Measurements from ENCODE around the gene RIMS1.
A peak's percentile ranks its signal among the peaks of the same experiment; 100 is the strongest.

- peak; percentile 53; the same call in 1 of the 2 replicates for TF ChIP-seq FOXK1 (CRISPR knock-in tag; IDR thresholded peaks at IDR 0.05)
- 0 out of 2 replicates have a peak, but pooled peaks have one; percentile 36 for TF ChIP-seq ATF2 (CRISPR knock-in tag; IDR thresholded peaks at IDR 0.05; ENCODE audit: borderline replicate concordance, low read depth)
- TF ChIP-seq CTCF (IDR thresholded peaks at IDR 0.05) = no peak
- no peak for TF ChIP-seq HMGA2 (CRISPR knock-in tag; IDR thresholded peaks at IDR 0.05)
- TF ChIP-seq NFYB (CRISPR knock-in tag; conservative IDR thresholded peaks at IDR 0.05; ENCODE audit: low read depth) = peak; percentile 33; the same call in 1 of the 2 replicates
- TF ChIP-seq ZNF532 (CRISPR knock-in tag; IDR thresholded peaks at IDR 0.05; ENCODE audit: borderline replicate concordance) = no peak
- TF ChIP-seq GABPB1 (CRISPR knock-in tag; IDR thresholded peaks at IDR 0.05) = no peak
- TF ChIP-seq ZNF121 (CRISPR knock-in tag; IDR thresholded peaks at IDR 0.05) = no peak
These were observed 296.2 kb downstream of the RIMS1 start for GRCh38 chr6:72182337-72183246.

All from WTC11 (cell line).